KBM-7 (cell line): ENCODE measurements around the gene IL1F10.
"Not testable (repeated sequence)": the region's sequence is repeated elsewhere in the genome, so short reads cannot be mapped to it uniquely, and the experiment has no call there.

Source experiments
- DNase-seq: peaks from one replicate; pipeline ENCODE4 v3.0.0-alpha.2; 2015
- in situ Hi-C: fragments of 300-500 bp; cut with MboI; formaldehyde crosslinking; loops from 2 replicates; pipeline ENCODE4 v1.14.3; 2020; ENCODE audit warnings: low sequenced_read_pairs, low pct_unique_long_range_greater_than_20kb, mixed read lengths

Gene IL1F10

GRCh38 chr2:113076954-113077669 is 9.3 kb downstream of the IL1F10 start:
- DNase-seq, result no peak
- in situ Hi-C loops, result no loop called here

GRCh38 chr2:113077921-113078320 is 10.2 kb downstream of the IL1F10 start:
- in situ Hi-C loops, result no loop called here
- DNase-seq, result no peak

- DNase-seq, result no peak
- in situ Hi-C loops, result no loop called here
Observed at GRCh38 chr2:113078350-113078839, 10.6 kb downstream of the IL1F10 start.

- DNase-seq, result no peak
- in situ Hi-C loops, result no loop called here
Observed at GRCh38 chr2:113079131-113079530, 11.4 kb downstream of the IL1F10 start.

GRCh38 chr2:113080134-113080533 is 12.4 kb downstream of the IL1F10 start:
- DNase-seq, result peak; percentile 61
- in situ Hi-C loops, result no loop called here

GRCh38 chr2:113081488-113082210 is 13.9 kb downstream of the IL1F10 start:
- no peak for DNase-seq
- in situ Hi-C loops, result no loop called here

- DNase-seq, result peak; percentile 18
- in situ Hi-C loops, result no loop called here
Observed at GRCh38 chr2:113083296-113083695, 15.5 kb downstream of the IL1F10 start.

GRCh38 chr2:113084249-113085000 is 16.7 kb downstream of the IL1F10 start:
- peak; percentile 32 for DNase-seq
- in situ Hi-C loops, result no loop called here

GRCh38 chr2:113085542-113085941 is 17.8 kb downstream of the IL1F10 start:
- DNase-seq, result no peak
- in situ Hi-C loops, result no loop called here

- no peak for DNase-seq
- in situ Hi-C loops, result no loop called here
Observed at GRCh38 chr2:113088213-113088992, 20.6 kb downstream of the IL1F10 start.

GRCh38 chr2:113089916-113090315 is 22.1 kb downstream of the IL1F10 start:
- in situ Hi-C loops, result no loop called here
- no peak for DNase-seq

GRCh38 chr2:113091231-113091896 is 23.6 kb downstream of the IL1F10 start:
- no peak for DNase-seq
- in situ Hi-C loops, result no loop called here

- in situ Hi-C loops, result no loop called here
- DNase-seq, result no peak
Observed at GRCh38 chr2:113092864-113093612, 25.3 kb downstream of the IL1F10 start.

GRCh38 chr2:113093613-113093977 is 25.8 kb downstream of the IL1F10 start:
- DNase-seq, result no peak
- in situ Hi-C loops, result no loop called here

GRCh38 chr2:113096306-113096705 is 28.5 kb downstream of the IL1F10 start:
- DNase-seq, in situ Hi-C loops: not testable (repeated sequence)

- in situ Hi-C loops, DNase-seq: not testable (repeated sequence)
Observed at GRCh38 chr2:113096842-113097618, 29.3 kb downstream of the IL1F10 start.

GRCh38 chr2:113098041-113098440 is 30.3 kb downstream of the IL1F10 start:
- in situ Hi-C loops, result no loop called here
- DNase-seq, result no peak
